Vagina (tissue), 2 donors: ENCODE data around the gene MBNL3. TPM values are rescaled to one million over a fixed set of nuclear protein-coding genes. Genes with fewer than 3 reads are reported as not detected.

Experiments used
- DNase-seq, 2 donors: peaks; one replicate each; pipeline ENCODE4 v3.0.0-alpha.2; 2017; ENCODE audit errors: extremely low spot score in 2 of 2
- H3K27ac ChIP-seq: fragments of 200-600 bp; sonication (generic); one replicate; pipeline ENCODE4 v1.5.1; 2019
- H3K27me3 ChIP-seq: fragments of 200-600 bp; sonication (generic); one replicate; pipeline ENCODE4 v1.5.1; 2019
- H3K36me3 ChIP-seq, 2 donors: fragments of 200-600 bp; sonication (generic); one replicate each; pipeline ENCODE4 v1.5.1; 2017 to 2019
- H3K4me1 ChIP-seq: fragments of 200-600 bp; sonication (generic); one replicate; pipeline ENCODE4 v1.5.1; 2019
- H3K4me3 ChIP-seq, 2 donors: fragments of 200-600 bp; sonication (generic); 1 replicate in 1 of 2; 2 replicates in 1 of 2; pipeline ENCODE4 v1.5.1; 2016 to 2019
- H3K9me3 ChIP-seq: fragments of 200-600 bp; sonication (generic); one replicate; pipeline ENCODE4 v1.5.1; 2019
- POLR2A ChIP-seq, 2 donors: fragments of 450-650 bp; IDR thresholded peaks; one replicate each; pipeline ENCODE4 v1.6.1; 2017; ENCODE audit warnings: antibody characterized with exemption in 2 of 2, mild to moderate bottlenecking in 2 of 2, moderate library complexity in 2 of 2
- POLR2AphosphoS5 ChIP-seq, 2 donors: sonication (generic); formaldehyde crosslinking; IDR thresholded peaks; one replicate each; pipeline ENCODE4 v1.9.0; 2017; ENCODE audit warnings: antibody characterized with exemption in 2 of 2, mild to moderate bottlenecking in 2 of 2, low read depth in 1 of 2; ENCODE audit not compliant: insufficient read depth in 1 of 2
- intact Hi-C: fragments of 100-400 bp; cut with DNase I; formaldehyde crosslinking; loops from one replicate; pipeline ENCODE4 v1.15.1; 2023
- total RNA-seq: library from RNA; depleted of rRNA; stranded (reverse); fragments of >200 nt; gene quantifications from one replicate; pipeline ENCODE4 v1.2.3, GENCODE V29; 2016
- TF ChIP-seq, protein P1 (sequence below), 3 experiments: fragments of 450-650 bp in 2 of 3; fragments of 200-600 bp in 1 of 3; sonication (generic) in 1 of 3; IDR thresholded peaks; one replicate each; pipeline ENCODE4 v1.5.1; 2017 to 2019; ENCODE audit warnings: antibody characterized with exemption in 3 of 3, mild to moderate bottlenecking in 2 of 3, moderate library complexity in 2 of 3

Gene MBNL3
- total RNA-seq, 1 donor from 2014 or later, result 10.1 TPM

GRCh38 chrX:132520213-132520612 is 31.4 kb upstream of the MBNL3 start:
- Histone ChIP-seq H3K9me3 (no peaks in the 10 kb centered on the region), H3K27ac (no peak overlapping the region), H3K4me1 (no peaks in the 10 kb centered on the region), H3K36me3 (no peaks in the 10 kb centered on the region), H3K27me3 (no peaks in the 10 kb centered on the region), H3K4me3 (no peak overlapping the region)
- no peak for DNase-seq
- TF ChIP-seq, protein P1, sequence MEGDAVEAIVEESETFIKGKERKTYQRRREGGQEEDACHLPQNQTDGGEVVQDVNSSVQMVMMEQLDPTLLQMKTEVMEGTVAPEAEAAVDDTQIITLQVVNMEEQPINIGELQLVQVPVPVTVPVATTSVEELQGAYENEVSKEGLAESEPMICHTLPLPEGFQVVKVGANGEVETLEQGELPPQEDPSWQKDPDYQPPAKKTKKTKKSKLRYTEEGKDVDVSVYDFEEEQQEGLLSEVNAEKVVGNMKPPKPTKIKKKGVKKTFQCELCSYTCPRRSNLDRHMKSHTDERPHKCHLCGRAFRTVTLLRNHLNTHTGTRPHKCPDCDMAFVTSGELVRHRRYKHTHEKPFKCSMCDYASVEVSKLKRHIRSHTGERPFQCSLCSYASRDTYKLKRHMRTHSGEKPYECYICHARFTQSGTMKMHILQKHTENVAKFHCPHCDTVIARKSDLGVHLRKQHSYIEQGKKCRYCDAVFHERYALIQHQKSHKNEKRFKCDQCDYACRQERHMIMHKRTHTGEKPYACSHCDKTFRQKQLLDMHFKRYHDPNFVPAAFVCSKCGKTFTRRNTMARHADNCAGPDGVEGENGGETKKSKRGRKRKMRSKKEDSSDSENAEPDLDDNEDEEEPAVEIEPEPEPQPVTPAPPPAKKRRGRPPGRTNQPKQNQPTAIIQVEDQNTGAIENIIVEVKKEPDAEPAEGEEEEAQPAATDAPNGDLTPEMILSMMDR (IDR thresholded peaks at IDR 0.05), result no peak
- TF ChIP-seq POLR2AphosphoS5 (IDR thresholded peaks at IDR 0.05; ENCODE audit: insufficient read depth in 1 of 2, low read depth in 1 of 2), result no peak
- no peak for TF ChIP-seq POLR2A (IDR thresholded peaks at IDR 0.05)
- intact Hi-C loops, result no loop called here

- Histone ChIP-seq H3K9me3 (no peaks in the 10 kb centered on the region), H3K36me3 (no peaks in the 10 kb centered on the region), H3K27me3 (no peaks in the 10 kb centered on the region), H3K27ac (no peak overlapping the region), H3K4me3 (no peak overlapping the region), H3K4me1 (no peaks in the 10 kb centered on the region)
- TF ChIP-seq POLR2A (IDR thresholded peaks at IDR 0.05) (no peak), POLR2AphosphoS5 (IDR thresholded peaks at IDR 0.05; ENCODE audit: insufficient read depth in 1 of 2, low read depth in 1 of 2) (no peak)
- TF ChIP-seq, protein P1 (IDR thresholded peaks at IDR 0.05), result no peak
- no peak for DNase-seq
- intact Hi-C loops, result no loop called here
These were observed 29.6 kb upstream of the MBNL3 start for GRCh38 chrX:132518401-132518800.

DNA sequence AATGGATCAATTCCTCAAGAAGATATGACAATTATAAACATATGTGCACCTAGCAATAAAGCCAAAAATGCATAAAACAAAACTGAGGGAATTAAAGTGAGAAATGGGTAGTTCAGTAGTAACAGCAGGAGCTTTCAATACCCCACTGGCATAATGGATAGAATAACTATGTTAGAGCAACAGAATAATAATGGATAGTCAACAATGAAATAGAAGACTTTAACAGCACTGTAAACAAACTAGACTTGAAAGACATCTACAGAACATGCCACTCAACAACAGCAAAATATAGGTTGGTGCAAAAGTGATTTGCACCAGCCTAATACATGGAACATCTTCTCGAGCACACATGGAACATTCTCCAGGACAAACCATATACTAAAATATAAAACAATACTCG is 20.0 kb upstream of the MBNL3 start:
- no peaks in the 10 kb centered on the region for H3K36me3 ChIP-seq
- TF ChIP-seq, protein P1 (IDR thresholded peaks at IDR 0.05), result no peak
- no peak for TF ChIP-seq POLR2A (IDR thresholded peaks at IDR 0.05)
- H3K27ac ChIP-seq, result no peak overlapping the region
- intact Hi-C loops, result no loop called here
- no peaks in the 10 kb centered on the region for H3K4me1 ChIP-seq
- no peaks in the 10 kb centered on the region for H3K9me3 ChIP-seq
- no peak for DNase-seq
- H3K4me3 ChIP-seq, result no peak overlapping the region
- no peaks in the 10 kb centered on the region for H3K27me3 ChIP-seq

- Histone ChIP-seq H3K9me3 (no peaks in the 10 kb centered on the region), H3K27ac (no peak overlapping the region), H3K27me3 (no peaks in the 10 kb centered on the region), H3K4me1 (no peaks in the 10 kb centered on the region), H3K4me3 (no peak overlapping the region), H3K36me3 (no peaks in the 10 kb centered on the region)
- intact Hi-C loops, result no loop called here
- TF ChIP-seq, protein P1 (IDR thresholded peaks at IDR 0.05), result no peak
- no peak for TF ChIP-seq POLR2AphosphoS5 (IDR thresholded peaks at IDR 0.05; ENCODE audit: insufficient read depth in 1 of 2, low read depth in 1 of 2)
- no peak for TF ChIP-seq POLR2A (IDR thresholded peaks at IDR 0.05)
- DNase-seq, result no peak
These were observed 16.3 kb upstream of the MBNL3 start for GRCh38 chrX:132505116-132505515.

- DNase-seq, result no peak
- Histone ChIP-seq H3K4me3 (no peak overlapping the region), H3K4me1 (no peaks in the 10 kb centered on the region), H3K27ac (no peak overlapping the region), H3K9me3 (no peaks in the 10 kb centered on the region), H3K36me3 (no peaks in the 10 kb centered on the region), H3K27me3 (no peaks in the 10 kb centered on the region)
- TF ChIP-seq, protein P1 (IDR thresholded peaks at IDR 0.05), result no peak
- TF ChIP-seq POLR2AphosphoS5 (IDR thresholded peaks at IDR 0.05; ENCODE audit: insufficient read depth in 1 of 2, low read depth in 1 of 2), result no peak
- TF ChIP-seq POLR2A (IDR thresholded peaks at IDR 0.05), result no peak
- intact Hi-C loops, result no loop called here
These were observed 15.6 kb upstream of the MBNL3 start for GRCh38 chrX:132504417-132504816.
